GM23338 (cell line): ENCODE results near the gene GLCCI1. TPM values are rescaled to one million over a fixed set of nuclear protein-coding genes. Genes with fewer than 3 reads are reported as not detected.

Source experiments
- ATAC-seq: fragments of 200-7000 bp; cut with Tn5 transposase; 3 replicates; pipeline ENCODE4 v1.9.1; 2020
- DNase-seq: peaks from one replicate; pipeline ENCODE4 v3.0.0-alpha.2; 2015; ENCODE audit warnings: low spot score
- H2AFZ ChIP-seq: fragments of 200-600 bp; sonication (generic); 2 replicates; pipeline ENCODE4 v1.8.0; 2016; ENCODE audit warnings: antibody characterized with exemption, mild to moderate bottlenecking, moderate library complexity
- H3F3A ChIP-seq: fragments of 200-600 bp; sonication (generic); replicated peaks from 2 replicates; pipeline ENCODE4 v1.8.0; 2017; ENCODE audit warnings: antibody characterized with exemption, mixed run types, low read depth
- H3K27ac ChIP-seq: fragments of 200-600 bp; sonication (generic); 2 replicates; pipeline ENCODE4 v1.6.1; 2016; ENCODE audit warnings: low read depth
- H3K27me3 ChIP-seq: fragments of 200-600 bp; sonication (generic); 2 replicates; pipeline ENCODE4 v1.8.0; 2016; ENCODE audit warnings: mild to moderate bottlenecking, mixed run types, moderate library complexity; ENCODE audit not compliant: insufficient read depth
- H3K36me3 ChIP-seq: fragments of 200-600 bp; sonication (generic); 2 replicates; pipeline ENCODE4 v1.8.0; 2016; ENCODE audit warnings: mild to moderate bottlenecking; ENCODE audit not compliant: insufficient read depth
- H3K4me1 ChIP-seq: fragments of 200-600 bp; sonication (generic); 2 replicates; pipeline ENCODE4 v1.8.0; 2016; ENCODE audit warnings: mild to moderate bottlenecking, moderate library complexity; ENCODE audit not compliant: insufficient read depth
- H3K4me2 ChIP-seq: fragments of 200-600 bp; sonication (generic); 2 replicates; pipeline ENCODE4 v1.7.1; 2017; ENCODE audit warnings: mixed run types
- H3K4me3 ChIP-seq: fragments of 200-600 bp; sonication (generic); 2 replicates; pipeline ENCODE4 v1.6.1; 2016; ENCODE audit warnings: mixed run types
- H3K79me2 ChIP-seq: fragments of 200-600 bp; sonication (generic); replicated peaks from 2 replicates; pipeline ENCODE4 v1.8.0; 2017; ENCODE audit warnings: mild to moderate bottlenecking; ENCODE audit not compliant: insufficient read depth
- H3K9me2 ChIP-seq: fragments of 200-600 bp; sonication (generic); 2 replicates; pipeline ENCODE4 v1.8.0; 2017; ENCODE audit not compliant: insufficient read depth
- H4K20me1 ChIP-seq: fragments of 200-600 bp; sonication (generic); replicated peaks from 2 replicates; pipeline ENCODE4 v1.8.0; 2017; ENCODE audit warnings: mild to moderate bottlenecking; ENCODE audit not compliant: insufficient read depth
- H3K27ac Mint-ChIP-seq: 2 replicates; pipeline ENCODE4 v1.8.0; 2020; ENCODE audit warnings: inconsistent platforms, mild to moderate bottlenecking, moderate library complexity, mixed read lengths
- H3K27me3 Mint-ChIP-seq: 3 replicates; pipeline ENCODE4 v1.8.0; 2022; ENCODE audit warnings: low read depth, mild to moderate bottlenecking, moderate library complexity, mixed read lengths, inconsistent platforms; ENCODE audit not compliant: insufficient read depth, poor library complexity
- H3K36me3 Mint-ChIP-seq: 3 replicates; pipeline ENCODE4 v1.8.0; 2021; ENCODE audit warnings: low read depth, mild to moderate bottlenecking, inconsistent platforms, moderate library complexity, mixed read lengths
- H3K4me1 Mint-ChIP-seq: 3 replicates; pipeline ENCODE4 v1.8.0; 2020; ENCODE audit warnings: mild to moderate bottlenecking, inconsistent platforms, mixed read lengths
- H3K4me3 Mint-ChIP-seq: 3 replicates; pipeline ENCODE4 v1.8.0; 2021; ENCODE audit warnings: moderate library complexity, mild to moderate bottlenecking, inconsistent platforms, mixed read lengths
- H3K9me3 Mint-ChIP-seq: 3 replicates; pipeline ENCODE4 v1.8.0; 2020; ENCODE audit warnings: moderate library complexity, mild to moderate bottlenecking, inconsistent platforms, mixed read lengths
- CREB1 ChIP-seq: fragments of 250-450 bp; sonication (Bioruptor Pico); IDR thresholded peaks from 2 replicates; pipeline ENCODE4 v1.5.0; 2020; ENCODE audit warnings: low read depth, mild to moderate bottlenecking, moderate library complexity
- CTCF ChIP-seq, 2 experiments: fragments of 200-600 bp in 1 of 2; sonication (generic) in 1 of 2; conservative IDR thresholded peaks; 2 replicates each; pipeline versions ENCODE4 v1.5.1 to v1.6.1; 2016 to 2017; ENCODE audit warnings: antibody characterized with exemption in 2 of 2, low read depth in 2 of 2, mild to moderate bottlenecking in 2 of 2, moderate library complexity in 1 of 2
- ETS1 ChIP-seq: IDR thresholded peaks from 2 replicates; pipeline ENCODE4 v1.6.1; 2016; ENCODE audit warnings: antibody characterized with exemption
- EZH2 ChIP-seq: fragments of 200-600 bp; sonication (generic); IDR thresholded peaks from one replicate; pipeline ENCODE4 v1.8.0; 2017; ENCODE audit warnings: antibody characterized with exemption, mild to moderate bottlenecking, low read depth; ENCODE audit not compliant: unreplicated experiment
- EZH2phosphoT487 ChIP-seq: fragments of 200-600 bp; sonication (generic); IDR thresholded peaks from one replicate; pipeline ENCODE4 v1.8.1; 2018; ENCODE audit warnings: antibody characterized with exemption; ENCODE audit not compliant: unreplicated experiment
- JUNB ChIP-seq: IDR thresholded peaks from one replicate; pipeline ENCODE4 v1.6.1; 2016; ENCODE audit warnings: antibody characterized with exemption; ENCODE audit not compliant: unreplicated experiment
- NANOG ChIP-seq: IDR thresholded peaks from 2 replicates; pipeline ENCODE4 v1.6.1; 2016; ENCODE audit warnings: antibody characterized with exemption, borderline replicate concordance
- POLR2AphosphoS5 ChIP-seq: IDR thresholded peaks from 2 replicates; pipeline ENCODE4 v1.6.1; 2016; ENCODE audit warnings: antibody characterized with exemption, low read depth
- REST ChIP-seq: IDR thresholded peaks from one replicate; pipeline ENCODE4 v1.6.1; 2018; ENCODE audit warnings: antibody characterized with exemption; ENCODE audit not compliant: unreplicated experiment
- STAT1 ChIP-seq: IDR thresholded peaks from one replicate; pipeline ENCODE4 v1.6.1; 2016; ENCODE audit warnings: antibody characterized with exemption; ENCODE audit not compliant: unreplicated experiment
- ZNF114 ChIP-seq: fragments of 250-450 bp; sonication (Bioruptor Pico); IDR thresholded peaks from 2 replicates; pipeline ENCODE4 v1.5.0; 2020; ENCODE audit warnings: mild to moderate bottlenecking, moderate library complexity
- ZNF331 ChIP-seq: fragments of 250-450 bp; sonication (Bioruptor Pico); IDR thresholded peaks from 2 replicates; pipeline ENCODE4 v1.5.0; 2020; ENCODE audit warnings: low read depth, mild to moderate bottlenecking, moderate library complexity
- ZNF462 ChIP-seq: fragments of 250-450 bp; sonication (Bioruptor Pico); IDR thresholded peaks from 2 replicates; pipeline ENCODE4 v1.5.0; 2020; ENCODE audit warnings: mild to moderate bottlenecking, moderate library complexity
- polyA plus RNA-seq: library from polyadenylated mRNA; unstranded; fragments of >200 nt; fragmentation: Nextera tagmentation; extraction: Ambion mirVana; gene quantifications from 2 replicates; pipeline ENCODE4 v1.2.1, GENCODE V29; 2016
- total RNA-seq: library from RNA; depleted of rRNA; stranded (reverse); fragments of >200 nt; shearing (Covaris generic); gene quantifications from 2 replicates; pipeline ENCODE4 v1.2.3, GENCODE V29; 2014

Gene GLCCI1
- total and polyA plus RNA-seq, 2 experiments from 2014 or later: 15.0 to 15.7 TPM

GRCh38 chr7:8052824-8053223 is 84.2 kb downstream of the GLCCI1 start:
- Histone ChIP-seq H3F3A (no peaks in the 10 kb centered on the region), H3K27me3 (no peaks in the 10 kb centered on the region), H2AFZ (no peak overlapping the region), H3K27ac (no peak overlapping the region), H3K79me2 (no peaks in the 10 kb centered on the region), H3K4me3 (no peak overlapping the region), H3K4me1 (no peaks in the 10 kb centered on the region), H4K20me1 (no peaks in the 10 kb centered on the region), H3K9me2 (no peaks in the 10 kb centered on the region), H3K4me2 (no peak overlapping the region), H3K36me3 (no peaks in the 10 kb centered on the region)
- H3K27me3 Mint-ChIP-seq: no peaks in the 10 kb centered on the region
- H3K36me3 Mint-ChIP-seq: peaks cover 11% of the 10 kb centered on the region; the same call in 2 of the 3 replicates
- no peaks in the 10 kb centered on the region for H3K9me3 Mint-ChIP-seq
- DNase-seq (no peak), ATAC-seq (no peak)
- TF ChIP-seq REST (no peak), ZNF114 (no peak), CTCF (conservative IDR thresholded peaks at IDR 0.05; ENCODE audit: low read depth in 2 of 2) (no peak), NANOG (no peak), ZNF331 (CRISPR knock-in tag) (no peak), EZH2phosphoT487 (no peak), ZNF462 (no peak), CREB1 (CRISPR knock-in tag) (no peak), JUNB (no peak), ETS1 (no peak), STAT1 (no peak), EZH2 (no peak), POLR2AphosphoS5 (no peak)
- no peak overlapping the region for H3K27ac Mint-ChIP-seq
- no peak overlapping the region for H3K4me3 Mint-ChIP-seq
- peaks cover 18% of the 10 kb centered on the region; the same call in 2 of the 3 replicates for H3K4me1 Mint-ChIP-seq
